Activated T-cell treated with anti-CD3 and anti-CD28 coated beads for 24 hours (primary cell): Measurements from ENCODE around the gene ACKR3.

ENCODE experiments used
- DNase-seq: peaks from one replicate; pipeline ENCODE4 v3.0.0-alpha.2; 2020; ENCODE audit warnings: low read depth

ACKR3 gene

GRCh38 chr2:236587861-236588815, 18.5 kb downstream of the ACKR3 start:
- DNase-seq, result no peak

GRCh38 chr2:236588932-236589592, 19.4 kb downstream of the ACKR3 start:
- DNase-seq, result no peak

- DNase-seq, result no peak
Observed at GRCh38 chr2:236590846-236591245, 21.2 kb downstream of the ACKR3 start.

- DNase-seq, result no peak
Observed at GRCh38 chr2:236592821-236593220, 23.2 kb downstream of the ACKR3 start.

- no peak for DNase-seq
Observed at GRCh38 chr2:236593531-236593930, 23.9 kb downstream of the ACKR3 start.

GRCh38 chr2:236593956-236594355, 24.3 kb downstream of the ACKR3 start:
- no peak for DNase-seq

- no peak for DNase-seq
Observed at GRCh38 chr2:236597629-236598028, 28.0 kb downstream of the ACKR3 start.

GRCh38 chr2:236599059-236599458, 29.4 kb downstream of the ACKR3 start:
- DNase-seq, result no peak

- no peak for DNase-seq
Observed at GRCh38 chr2:236600158-236600557, 30.5 kb downstream of the ACKR3 start.

GRCh38 chr2:236600892-236601291, 31.3 kb downstream of the ACKR3 start:
- no peak for DNase-seq

- no peak for DNase-seq
Observed at GRCh38 chr2:236601316-236602202, 31.9 kb downstream of the ACKR3 start.

GRCh38 chr2:236602678-236603077, 33.1 kb downstream of the ACKR3 start:
- no peak for DNase-seq

GRCh38 chr2:236603361-236604015, 33.9 kb downstream of the ACKR3 start:
- no peak for DNase-seq

GRCh38 chr2:236604575-236605344, 35.1 kb downstream of the ACKR3 start:
- DNase-seq, result no peak

- DNase-seq, result no peak
Observed at GRCh38 chr2:236605345-236605734, 35.7 kb downstream of the ACKR3 start.

GRCh38 chr2:236606023-236606422, 36.4 kb downstream of the ACKR3 start:
- no peak for DNase-seq

GRCh38 chr2:236607471-236608187, 38.0 kb downstream of the ACKR3 start:
- no peak for DNase-seq

GRCh38 chr2:236608188-236608525, 38.5 kb downstream of the ACKR3 start:
- DNase-seq, result no peak

- DNase-seq, result no peak
Observed at GRCh38 chr2:236608710-236609109, 39.1 kb downstream of the ACKR3 start.
